ENCODE measurements around the gene PLEKHG3.
A peak's percentile ranks its signal among the peaks of the same experiment; 100 is the strongest.

Gene PLEKHG3

GRCh38 chr14:64748995-64749714 lies 44.9 kb downstream of the PLEKHG3 start:
- H3K79me1 ChIP-seq (replicated peaks; ENCODE audit: low read length, poor library complexity, severe bottlenecking), result peaks cover 25% of the 10 kb centered on the region
- H4K91ac ChIP-seq (ENCODE audit: low read length), result no peak overlapping the region
- H2AK5ac ChIP-seq (ENCODE audit: low read length, severe bottlenecking), result no peak overlapping the region
- H4K8ac ChIP-seq (ENCODE audit: low read length), result no peak overlapping the region
- H3K9me3 ChIP-seq (ENCODE audit: control insufficient read depth, low read length), result peaks cover 3% of the 10 kb centered on the region
- no peak overlapping the region for H3K4me3 ChIP-seq (ENCODE audit: insufficient read depth in 1 of 2, low read depth in 1 of 2, low read length in 2 of 2)
- H3K27me3 ChIP-seq (ENCODE audit: control insufficient read depth in 1 of 2, insufficient read depth in 1 of 2, low read length in 2 of 2), result peaks cover 0 to 41% of the 10 kb centered on the region in 2 experiments
- H2BK5ac ChIP-seq (ENCODE audit: low read depth, low read length, poor library complexity, severe bottlenecking), result no peak overlapping the region
- 95% methylated on average over 50 of the region's 51 CpGs for WGBS
- H2BK12ac ChIP-seq (ENCODE audit: low read length in 2 of 2), result no peak overlapping the region
- H3K23ac ChIP-seq (ENCODE audit: low read length in 2 of 2), result no peak overlapping the region
- H2AFZ ChIP-seq (ENCODE audit: low read depth, low read length), result no peak overlapping the region
- no peak overlapping the region for H3K4me2 ChIP-seq (ENCODE audit: low read length, poor library complexity, severe bottlenecking)
- H3K14ac ChIP-seq (ENCODE audit: low read length in 2 of 2), result no peak overlapping the region
- no peak overlapping the region for H3K9ac ChIP-seq (ENCODE audit: low read length)
- no peak overlapping the region for H3K27ac ChIP-seq (ENCODE audit: low read length, poor library complexity, severe bottlenecking)
- H3K4ac ChIP-seq (ENCODE audit: low read depth in 1 of 2, low read length in 2 of 2), result no peak overlapping the region
- no peak overlapping the region for H2BK15ac ChIP-seq (ENCODE audit: low read depth, poor library complexity, severe bottlenecking)
- DNase-seq, result no peak
- H3K18ac ChIP-seq (ENCODE audit: low read depth in 1 of 2, low read length in 2 of 2), result no peak overlapping the region
- peaks cover 20% of the 10 kb centered on the region for H3K4me1 ChIP-seq (ENCODE audit: control insufficient read depth, insufficient read depth, low read depth, low read length)
- H3K36me3 ChIP-seq (ENCODE audit: control insufficient read depth in 1 of 2, insufficient read depth in 2 of 2, low read depth in 1 of 2, low read length in 2 of 2), result peaks cover 0 to 60% of the 10 kb centered on the region in 2 experiments
- no peak overlapping the region for H2BK120ac ChIP-seq (ENCODE audit: low read depth, low read length)

- no peak overlapping the region for H3K4me3 ChIP-seq (ENCODE audit: insufficient read depth in 1 of 2, low read depth in 1 of 2, low read length in 2 of 2)
- WGBS, result 90% methylated on average over 4 of the region's 6 CpGs
- no peak overlapping the region for H2BK12ac ChIP-seq (ENCODE audit: low read length in 2 of 2)
Observed at GRCh38 chr14:64752909-64753308, 48.7 kb downstream of the PLEKHG3 start.

GRCh38 chr14:64753374-64753773 lies 49.1 kb downstream of the PLEKHG3 start:
- Histone ChIP-seq H3K27me3 (ENCODE audit: control insufficient read depth in 1 of 2, insufficient read depth in 1 of 2, low read length in 2 of 2) (peaks cover 0 to 40% of the 10 kb centered on the region in 2 experiments), H3K27ac (ENCODE audit: low read length, poor library complexity, severe bottlenecking) (no peak overlapping the region), H3K4me1 (ENCODE audit: control insufficient read depth, insufficient read depth, low read depth, low read length) (peaks cover 23% of the 10 kb centered on the region), H3K9ac (ENCODE audit: low read length) (no peak overlapping the region), H3K23ac (ENCODE audit: low read length in 2 of 2) (no peak overlapping the region), H4K8ac (ENCODE audit: low read length) (no peak overlapping the region), H3K4me3 (ENCODE audit: insufficient read depth in 1 of 2, low read depth in 1 of 2, low read length in 2 of 2) (no peak overlapping the region), H3K79me1 (replicated peaks; ENCODE audit: low read length, poor library complexity, severe bottlenecking) (peaks cover 13% of the 10 kb centered on the region), H3K4ac (ENCODE audit: low read depth in 1 of 2, low read length in 2 of 2) (no peak overlapping the region), H2BK120ac (ENCODE audit: low read depth, low read length) (no peak overlapping the region), H2BK12ac (ENCODE audit: low read length in 2 of 2) (no peak overlapping the region), H3K14ac (ENCODE audit: low read length in 2 of 2) (no peak overlapping the region), H2BK15ac (ENCODE audit: low read depth, poor library complexity, severe bottlenecking) (no peak overlapping the region), H2AK5ac (ENCODE audit: low read length, severe bottlenecking) (no peak overlapping the region), H3K9me3 (ENCODE audit: control insufficient read depth, low read length) (peaks cover 5% of the 10 kb centered on the region), H4K91ac (ENCODE audit: low read length) (no peak overlapping the region), H2BK5ac (ENCODE audit: low read depth, low read length, poor library complexity, severe bottlenecking) (no peak overlapping the region), H3K36me3 (ENCODE audit: control insufficient read depth in 1 of 2, insufficient read depth in 2 of 2, low read depth in 1 of 2, low read length in 2 of 2) (peaks cover 0 to 34% of the 10 kb centered on the region in 2 experiments), H2AFZ (ENCODE audit: low read depth, low read length) (no peak overlapping the region), H3K4me2 (ENCODE audit: low read length, poor library complexity, severe bottlenecking) (no peak overlapping the region), H3K18ac (ENCODE audit: low read depth in 1 of 2, low read length in 2 of 2) (no peak overlapping the region)
- WGBS, result 94% methylated on average over 13 of the region's 13 CpGs
- DNase-seq, result no peak

More at GRCh38 chr14:64752909-64753308, 48.7 kb downstream of the PLEKHG3 start:
- Histone ChIP-seq H4K91ac (ENCODE audit: low read length) (no peak overlapping the region), H3K79me1 (replicated peaks; ENCODE audit: low read length, poor library complexity, severe bottlenecking) (peaks cover 17% of the 10 kb centered on the region), H3K36me3 (ENCODE audit: control insufficient read depth in 1 of 2, insufficient read depth in 2 of 2, low read depth in 1 of 2, low read length in 2 of 2) (peaks cover 0 to 39% of the 10 kb centered on the region in 2 experiments), H3K4me1 (ENCODE audit: control insufficient read depth, insufficient read depth, low read depth, low read length) (peaks cover 18% of the 10 kb centered on the region), H3K9ac (ENCODE audit: low read length) (no peak overlapping the region), H2AFZ (ENCODE audit: low read depth, low read length) (no peak overlapping the region), H2BK5ac (ENCODE audit: low read depth, low read length, poor library complexity, severe bottlenecking) (no peak overlapping the region), H3K14ac (ENCODE audit: low read length in 2 of 2) (no peak overlapping the region), H2BK15ac (ENCODE audit: low read depth, poor library complexity, severe bottlenecking) (no peak overlapping the region), H3K27ac (ENCODE audit: low read length, poor library complexity, severe bottlenecking) (no peak overlapping the region), H3K4ac (ENCODE audit: low read depth in 1 of 2, low read length in 2 of 2) (no peak overlapping the region), H3K9me3 (ENCODE audit: control insufficient read depth, low read length) (peaks cover 5% of the 10 kb centered on the region), H3K23ac (ENCODE audit: low read length in 2 of 2) (no peak overlapping the region), H4K8ac (ENCODE audit: low read length) (no peak overlapping the region), H2BK120ac (ENCODE audit: low read depth, low read length) (no peak overlapping the region), H2AK5ac (ENCODE audit: low read length, severe bottlenecking) (no peak overlapping the region), H3K18ac (ENCODE audit: low read depth in 1 of 2, low read length in 2 of 2) (no peak overlapping the region), H3K4me2 (ENCODE audit: low read length, poor library complexity, severe bottlenecking) (no peak overlapping the region), H3K27me3 (ENCODE audit: control insufficient read depth in 1 of 2, insufficient read depth in 1 of 2, low read length in 2 of 2) (peaks cover 0 to 43% of the 10 kb centered on the region in 2 experiments)
- no peak for DNase-seq

GRCh38 chr14:64753999-64754398 lies 49.8 kb downstream of the PLEKHG3 start:
- no peak overlapping the region for H3K4me2 ChIP-seq (ENCODE audit: low read length, poor library complexity, severe bottlenecking)
- no peak overlapping the region for H3K23ac ChIP-seq (ENCODE audit: low read length in 2 of 2)
- H4K8ac ChIP-seq (ENCODE audit: low read length), result no peak overlapping the region
- H2AK5ac ChIP-seq (ENCODE audit: low read length, severe bottlenecking), result no peak overlapping the region
- no peak overlapping the region for H4K91ac ChIP-seq (ENCODE audit: low read length)
- no peak overlapping the region for H2AFZ ChIP-seq (ENCODE audit: low read depth, low read length)
- peaks cover 8% of the 10 kb centered on the region for H3K79me1 ChIP-seq (replicated peaks; ENCODE audit: low read length, poor library complexity, severe bottlenecking)
- peaks cover 0 to 39% of the 10 kb centered on the region in 2 experiments for H3K27me3 ChIP-seq (ENCODE audit: control insufficient read depth in 1 of 2, insufficient read depth in 1 of 2, low read length in 2 of 2)
- H3K4me1 ChIP-seq (ENCODE audit: control insufficient read depth, insufficient read depth, low read depth, low read length), result peaks cover 25% of the 10 kb centered on the region
- peaks cover 5% of the 10 kb centered on the region for H3K9me3 ChIP-seq (ENCODE audit: control insufficient read depth, low read length)
- WGBS, result 95% methylated on average over 4 of the region's 4 CpGs
- H3K18ac ChIP-seq (ENCODE audit: low read depth in 1 of 2, low read length in 2 of 2), result no peak overlapping the region
- peak overlapping the region; percentile 2 for H2BK15ac ChIP-seq (ENCODE audit: low read depth, poor library complexity, severe bottlenecking)
- no peak overlapping the region for H3K14ac ChIP-seq (ENCODE audit: low read length in 2 of 2)
- no peak overlapping the region for H3K27ac ChIP-seq (ENCODE audit: low read length, poor library complexity, severe bottlenecking)
- no peak overlapping the region for H2BK120ac ChIP-seq (ENCODE audit: low read depth, low read length)
- no peak overlapping the region for H3K9ac ChIP-seq (ENCODE audit: low read length)
- no peak overlapping the region for H2BK12ac ChIP-seq (ENCODE audit: low read length in 2 of 2)
- no peak overlapping the region for H3K4me3 ChIP-seq (ENCODE audit: insufficient read depth in 1 of 2, low read depth in 1 of 2, low read length in 2 of 2)
- no peak for DNase-seq
- H3K4ac ChIP-seq (ENCODE audit: low read depth in 1 of 2, low read length in 2 of 2), result no peak overlapping the region
- H2BK5ac ChIP-seq (ENCODE audit: low read depth, low read length, poor library complexity, severe bottlenecking), result no peak overlapping the region
- peaks cover 0 to 28% of the 10 kb centered on the region in 2 experiments for H3K36me3 ChIP-seq (ENCODE audit: control insufficient read depth in 1 of 2, insufficient read depth in 2 of 2, low read depth in 1 of 2, low read length in 2 of 2)
